Upper lobe of left lung (tissue), 4 donors: Measurements from ENCODE around the gene PRM1.

Experiments used
- EP300 ChIP-seq, 4 donors: sonication (generic); formaldehyde crosslinking; IDR thresholded peaks; one replicate each; pipeline ENCODE4 v1.5.1; 2017; ENCODE audit warnings: antibody characterized with exemption in 4 of 4, control low read depth in 2 of 4
- POLR2A ChIP-seq, 4 donors: fragments of 450-650 bp; IDR thresholded peaks; one replicate each; pipeline ENCODE4 v1.5.1; 2016 to 2017; ENCODE audit warnings: antibody characterized with exemption in 4 of 4, mild to moderate bottlenecking in 2 of 4
- POLR2AphosphoS5 ChIP-seq, 2 donors: sonication (generic); formaldehyde crosslinking; IDR thresholded peaks; one replicate each; pipeline ENCODE4 v1.5.1; 2017; ENCODE audit warnings: antibody characterized with exemption in 2 of 2
- TF ChIP-seq, protein P1 (sequence below), 6 experiments: fragments of 450-650 bp in 4 of 6; fragments of 200-600 bp in 2 of 6; sonication (generic) in 2 of 6; IDR thresholded peaks; one replicate each; pipeline ENCODE4 v1.5.1; 2016 to 2019; ENCODE audit warnings: antibody characterized with exemption in 6 of 6

DNA sequence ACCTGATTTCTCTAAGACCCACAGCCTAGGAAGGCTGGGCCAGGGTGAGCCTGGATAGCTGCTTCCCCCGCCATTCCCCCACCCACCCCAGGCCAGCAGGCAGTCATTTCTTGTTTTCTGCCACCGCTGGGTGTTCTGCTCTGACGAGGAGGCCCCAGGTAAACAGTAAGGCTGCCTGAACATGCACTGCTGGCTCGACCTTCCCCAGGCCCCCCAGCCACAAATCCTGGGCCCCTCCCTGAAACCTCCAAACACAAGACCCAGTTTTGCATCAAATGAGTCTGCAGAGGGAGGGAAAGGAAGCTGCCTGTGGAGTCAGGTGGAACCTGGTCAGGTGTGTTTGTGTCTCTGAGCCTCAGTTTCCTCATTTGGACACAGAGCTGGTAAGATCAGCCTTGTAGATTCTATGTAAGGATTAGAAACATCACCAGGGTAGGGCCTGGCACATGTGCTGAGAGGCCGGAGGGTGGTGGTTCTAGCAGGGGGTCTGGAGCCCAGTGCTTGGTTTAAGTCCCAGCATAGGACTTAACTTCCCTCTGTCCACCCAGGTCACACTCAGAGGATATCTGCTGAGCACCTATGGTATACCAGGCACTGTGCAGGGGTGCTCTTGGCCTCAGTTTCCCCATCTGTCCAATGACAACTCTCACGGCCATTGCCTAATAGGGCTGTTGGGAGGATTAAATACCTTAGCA lies 18.9 kb upstream of the PRM1 start:
- TF ChIP-seq, protein P1, sequence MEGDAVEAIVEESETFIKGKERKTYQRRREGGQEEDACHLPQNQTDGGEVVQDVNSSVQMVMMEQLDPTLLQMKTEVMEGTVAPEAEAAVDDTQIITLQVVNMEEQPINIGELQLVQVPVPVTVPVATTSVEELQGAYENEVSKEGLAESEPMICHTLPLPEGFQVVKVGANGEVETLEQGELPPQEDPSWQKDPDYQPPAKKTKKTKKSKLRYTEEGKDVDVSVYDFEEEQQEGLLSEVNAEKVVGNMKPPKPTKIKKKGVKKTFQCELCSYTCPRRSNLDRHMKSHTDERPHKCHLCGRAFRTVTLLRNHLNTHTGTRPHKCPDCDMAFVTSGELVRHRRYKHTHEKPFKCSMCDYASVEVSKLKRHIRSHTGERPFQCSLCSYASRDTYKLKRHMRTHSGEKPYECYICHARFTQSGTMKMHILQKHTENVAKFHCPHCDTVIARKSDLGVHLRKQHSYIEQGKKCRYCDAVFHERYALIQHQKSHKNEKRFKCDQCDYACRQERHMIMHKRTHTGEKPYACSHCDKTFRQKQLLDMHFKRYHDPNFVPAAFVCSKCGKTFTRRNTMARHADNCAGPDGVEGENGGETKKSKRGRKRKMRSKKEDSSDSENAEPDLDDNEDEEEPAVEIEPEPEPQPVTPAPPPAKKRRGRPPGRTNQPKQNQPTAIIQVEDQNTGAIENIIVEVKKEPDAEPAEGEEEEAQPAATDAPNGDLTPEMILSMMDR (IDR thresholded peaks at IDR 0.05) = no peak
- no peak for TF ChIP-seq POLR2AphosphoS5 (IDR thresholded peaks at IDR 0.05)
- no peak for TF ChIP-seq POLR2A (IDR thresholded peaks at IDR 0.05)
- no peak for TF ChIP-seq EP300 (IDR thresholded peaks at IDR 0.05)
